Mesothelial cell of epicardium (in vitro differentiated cells): ENCODE results near the gene PDZK1IP1. TPM values are rescaled to one million over a fixed set of nuclear protein-coding genes. Genes with fewer than 3 reads are reported as not detected.

Experiments used
- DNase-seq, 2 experiments: peaks; one replicate each; pipeline ENCODE4 v3.0.0; 2021; ENCODE audit warnings: low spot score in 2 of 2; ENCODE audit not compliant: unreplicated experiment in 2 of 2
- H3K27ac Mint-ChIP-seq: 2 replicates; pipeline ENCODE4 v1.8.0; 2021; ENCODE audit warnings: mixed read lengths
- H3K27me3 Mint-ChIP-seq: 2 replicates; pipeline ENCODE4 v1.8.0; 2021; ENCODE audit warnings: low read depth, mixed read lengths
- H3K36me3 Mint-ChIP-seq: 2 replicates; pipeline ENCODE4 v1.8.0; 2021; ENCODE audit warnings: mixed read lengths
- H3K4me1 Mint-ChIP-seq: 2 replicates; pipeline ENCODE4 v1.8.0; 2021; ENCODE audit warnings: mixed read lengths
- H3K4me3 Mint-ChIP-seq: 2 replicates; pipeline ENCODE4 v1.8.0; 2021; ENCODE audit warnings: mild to moderate bottlenecking, moderate library complexity, mixed read lengths
- H3K9me3 Mint-ChIP-seq: 2 replicates; pipeline ENCODE4 v1.8.0; 2021; ENCODE audit warnings: mixed read lengths
- total RNA-seq: library from RNA; stranded (reverse); gene quantifications from 3 replicates; pipeline ENCODE4 v1.2.1, GENCODE V29; 2021
- TF ChIP-seq, protein P1 (sequence below): fragments of 200-600 bp; sonication (generic); IDR thresholded peaks from one replicate; pipeline ENCODE4 v1.5.0; 2021; ENCODE audit warnings: antibody characterized with exemption; ENCODE audit not compliant: unreplicated experiment

PDZK1IP1 gene
- total RNA-seq, 1 donor from 2014 or later = not detected

DNA sequence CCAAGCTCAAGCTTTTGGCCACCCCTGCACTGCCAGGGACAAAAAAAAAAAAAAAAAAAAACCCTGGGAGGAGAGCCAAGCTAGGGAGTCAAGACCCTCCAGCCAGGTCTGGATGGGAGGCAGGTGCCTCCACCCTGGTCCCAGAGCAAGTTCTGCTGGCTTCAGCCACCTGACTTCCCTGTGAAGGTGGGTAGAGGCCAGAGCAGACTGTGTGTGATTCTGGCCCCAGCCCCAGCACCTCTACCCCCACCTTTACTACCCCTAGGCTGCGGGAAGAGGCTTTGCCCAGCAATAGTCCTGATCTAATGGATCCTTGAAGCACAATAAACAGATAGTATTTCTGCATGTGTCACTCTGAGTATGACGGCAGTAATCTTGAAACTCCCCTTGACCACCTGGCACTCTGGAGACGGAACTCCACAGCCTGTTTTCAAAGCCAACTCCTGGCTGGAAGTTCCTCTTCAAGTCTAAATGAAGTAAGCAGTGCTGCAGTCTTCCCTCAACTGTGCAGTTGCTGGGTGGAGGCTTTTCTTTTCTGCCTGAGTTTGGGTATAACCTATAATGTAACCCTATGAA, 9.8 kb downstream of the PDZK1IP1 start:
- TF ChIP-seq, protein P1, sequence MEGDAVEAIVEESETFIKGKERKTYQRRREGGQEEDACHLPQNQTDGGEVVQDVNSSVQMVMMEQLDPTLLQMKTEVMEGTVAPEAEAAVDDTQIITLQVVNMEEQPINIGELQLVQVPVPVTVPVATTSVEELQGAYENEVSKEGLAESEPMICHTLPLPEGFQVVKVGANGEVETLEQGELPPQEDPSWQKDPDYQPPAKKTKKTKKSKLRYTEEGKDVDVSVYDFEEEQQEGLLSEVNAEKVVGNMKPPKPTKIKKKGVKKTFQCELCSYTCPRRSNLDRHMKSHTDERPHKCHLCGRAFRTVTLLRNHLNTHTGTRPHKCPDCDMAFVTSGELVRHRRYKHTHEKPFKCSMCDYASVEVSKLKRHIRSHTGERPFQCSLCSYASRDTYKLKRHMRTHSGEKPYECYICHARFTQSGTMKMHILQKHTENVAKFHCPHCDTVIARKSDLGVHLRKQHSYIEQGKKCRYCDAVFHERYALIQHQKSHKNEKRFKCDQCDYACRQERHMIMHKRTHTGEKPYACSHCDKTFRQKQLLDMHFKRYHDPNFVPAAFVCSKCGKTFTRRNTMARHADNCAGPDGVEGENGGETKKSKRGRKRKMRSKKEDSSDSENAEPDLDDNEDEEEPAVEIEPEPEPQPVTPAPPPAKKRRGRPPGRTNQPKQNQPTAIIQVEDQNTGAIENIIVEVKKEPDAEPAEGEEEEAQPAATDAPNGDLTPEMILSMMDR = no peak
- Mint-ChIP-seq H3K27ac (no peak overlapping the region), H3K4me1 (peaks cover 12% of the 10 kb centered on the region), H3K36me3 (no peaks in the 10 kb centered on the region), H3K4me3 (peak overlapping the region; percentile 6), H3K9me3 (no peaks in the 10 kb centered on the region), H3K27me3 (peaks cover 44% of the 10 kb centered on the region)
- no peak for DNase-seq

DNA sequence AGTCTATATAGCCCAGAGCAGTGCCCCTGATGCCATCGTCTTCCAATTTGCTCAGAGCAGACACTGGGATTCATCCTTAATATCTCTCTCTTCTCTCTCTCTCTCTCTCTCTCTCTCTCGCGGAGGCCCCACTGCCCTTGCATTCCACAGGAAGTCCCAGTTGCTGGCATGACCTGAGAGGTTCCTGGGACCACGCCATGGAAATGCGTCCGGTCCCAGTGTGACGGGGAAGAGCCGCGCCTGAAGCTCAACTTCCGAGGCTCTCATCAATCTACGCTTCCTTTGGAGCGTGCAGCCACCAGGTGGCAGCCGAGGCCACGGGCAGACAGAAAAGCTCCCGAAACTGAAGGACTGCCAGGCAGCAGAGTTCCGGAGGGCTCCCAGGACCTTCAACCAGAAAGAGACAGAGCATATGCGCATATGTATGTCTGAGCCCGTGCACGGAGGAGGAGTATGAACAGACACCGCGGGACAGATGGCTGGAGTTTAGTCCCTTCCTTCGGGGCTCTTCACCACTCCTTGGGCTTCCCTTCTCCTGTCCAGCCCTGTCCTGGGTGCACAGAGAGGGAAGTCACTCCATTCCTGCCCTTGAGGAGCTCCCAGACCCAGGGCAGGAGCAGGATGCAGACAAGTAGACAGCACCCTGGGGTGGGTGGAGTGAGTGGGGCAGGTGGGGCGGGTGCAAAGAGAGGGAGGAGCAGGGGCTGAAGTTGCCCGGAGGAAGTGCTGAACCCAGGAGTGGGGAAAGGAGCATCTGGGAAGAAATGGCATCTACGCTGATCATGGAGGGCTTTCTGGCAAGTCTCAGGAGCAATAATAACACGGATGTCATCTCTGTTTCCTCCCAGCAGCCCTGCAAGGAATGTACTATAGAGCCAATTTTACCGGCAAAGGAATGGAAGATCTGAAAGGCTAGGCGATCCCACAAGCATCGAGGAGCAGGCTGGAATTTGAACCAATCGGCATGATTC, 10.5 kb downstream of the PDZK1IP1 start:
- H3K9me3 Mint-ChIP-seq = no peaks in the 10 kb centered on the region
- peaks cover 12% of the 10 kb centered on the region for H3K4me1 Mint-ChIP-seq
- peak; percentile 69 to 90 for DNase-seq
- peak overlapping the region; percentile 90 for H3K27ac Mint-ChIP-seq
- no peaks in the 10 kb centered on the region for H3K36me3 Mint-ChIP-seq
- TF ChIP-seq, protein P1 = peak; percentile 75
- H3K27me3 Mint-ChIP-seq = peaks cover 51% of the 10 kb centered on the region
- peak overlapping the region; percentile 72 for H3K4me3 Mint-ChIP-seq

DNA sequence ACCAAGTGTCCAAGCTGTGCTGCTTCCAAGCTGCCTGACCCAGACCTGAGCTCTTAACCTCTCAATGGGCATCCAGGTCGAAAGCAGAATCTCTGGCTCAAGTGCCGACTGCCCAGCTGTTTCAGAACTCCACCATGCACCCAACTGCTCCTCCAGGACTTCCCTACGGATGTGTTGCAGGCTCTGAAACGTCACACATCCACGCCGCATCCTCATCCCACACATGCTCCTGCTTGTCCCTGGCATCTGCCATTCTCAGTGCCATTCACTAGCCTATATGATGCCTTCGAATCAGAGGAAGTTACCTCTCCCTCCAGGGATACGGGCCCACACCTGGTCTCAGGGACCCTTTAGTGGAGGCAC, 11.2 kb downstream of the PDZK1IP1 start:
- H3K4me1 Mint-ChIP-seq = peaks cover 12% of the 10 kb centered on the region
- no peaks in the 10 kb centered on the region for H3K36me3 Mint-ChIP-seq
- no peaks in the 10 kb centered on the region for H3K9me3 Mint-ChIP-seq
- H3K27ac Mint-ChIP-seq = no peak overlapping the region
- peaks cover 56% of the 10 kb centered on the region for H3K27me3 Mint-ChIP-seq
- no peak for DNase-seq
- TF ChIP-seq, protein P1 = no peak
- peak overlapping the region; percentile 72 for H3K4me3 Mint-ChIP-seq

DNA sequence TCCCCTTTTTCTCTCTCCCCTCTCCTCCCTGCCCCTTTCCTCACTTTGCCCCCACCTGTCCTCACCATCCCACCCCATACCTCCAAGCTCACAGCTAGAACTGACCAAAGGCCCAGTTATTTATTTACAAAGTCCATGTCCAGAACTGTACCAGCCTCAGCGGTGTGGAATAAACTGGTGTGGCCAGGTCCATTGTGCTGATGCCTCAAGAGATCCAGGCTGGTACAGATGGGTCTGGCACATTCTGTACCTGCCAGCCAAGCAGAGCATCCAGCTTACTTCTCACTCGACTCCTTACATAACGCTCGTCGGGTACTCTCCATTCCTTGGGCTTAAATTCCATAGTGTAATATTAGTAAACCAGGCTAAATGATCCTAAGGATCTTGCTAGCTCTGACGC, 11.8 kb downstream of the PDZK1IP1 start:
- H3K4me1 Mint-ChIP-seq = peaks cover 12% of the 10 kb centered on the region
- TF ChIP-seq, protein P1 = no peak
- no peaks in the 10 kb centered on the region for H3K9me3 Mint-ChIP-seq
- H3K4me3 Mint-ChIP-seq = no peak overlapping the region
- no peak overlapping the region for H3K27ac Mint-ChIP-seq
- peak in 1 of 2 experiments; percentile 25 for DNase-seq
- peaks cover 55% of the 10 kb centered on the region for H3K27me3 Mint-ChIP-seq
- H3K36me3 Mint-ChIP-seq = no peaks in the 10 kb centered on the region

DNA sequence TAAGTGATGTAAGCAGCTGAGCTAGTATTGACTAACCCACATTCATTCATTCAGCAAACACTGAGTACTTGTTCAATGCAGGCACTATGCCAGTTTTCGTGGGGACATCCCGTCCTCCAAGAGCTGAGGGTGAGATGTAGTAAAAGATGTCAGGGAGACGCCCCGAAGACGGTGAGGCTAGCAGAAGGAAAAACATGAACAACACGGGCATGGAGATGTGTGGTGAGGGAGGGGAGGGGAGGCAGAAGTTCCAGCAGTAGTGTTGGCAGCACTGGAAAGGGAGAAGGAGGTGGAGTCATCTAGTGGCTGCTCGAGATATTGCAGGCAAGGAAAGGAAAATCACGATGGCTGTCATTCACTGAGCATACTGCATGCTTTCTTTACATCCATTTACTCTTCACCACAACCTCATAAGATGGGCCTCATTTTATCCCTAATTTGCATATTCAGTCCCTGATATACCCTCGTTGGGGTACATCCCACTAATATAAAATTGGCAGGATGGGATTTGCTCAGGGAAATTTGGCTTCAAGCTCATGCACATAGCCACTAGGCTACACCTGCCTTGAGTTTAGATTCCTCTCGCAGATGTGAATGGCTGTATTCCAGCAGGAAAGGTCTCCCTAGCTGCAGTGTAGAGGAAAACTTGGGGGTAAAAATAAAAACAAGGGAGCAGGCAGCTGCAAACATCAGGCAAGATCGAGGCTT, 14.5 kb downstream of the PDZK1IP1 start:
- peaks cover 12% of the 10 kb centered on the region for H3K4me1 Mint-ChIP-seq
- no peaks in the 10 kb centered on the region for H3K36me3 Mint-ChIP-seq
- H3K27me3 Mint-ChIP-seq = peaks cover 36% of the 10 kb centered on the region
- H3K9me3 Mint-ChIP-seq = no peaks in the 10 kb centered on the region
- TF ChIP-seq, protein P1 = peak; percentile 90
- H3K27ac Mint-ChIP-seq = no peak overlapping the region
- DNase-seq = peak in 1 of 2 experiments; percentile 69
- no peak overlapping the region for H3K4me3 Mint-ChIP-seq
